HG02885 (cell line): ENCODE data around the gene PUM2.

ENCODE experiments used
- ATAC-seq: cut with Tn5 transposase; IDR thresholded peaks from one replicate; pipeline ENCODE4 v1.9.1; 2021; ENCODE audit warnings: mild to moderate bottlenecking; ENCODE audit not compliant: unreplicated experiment, poor library complexity

PUM2 gene

GRCh38 chr2:20346565-20347381 lies 3.9 kb downstream of the PUM2 start:
- ATAC-seq, result no peak

GRCh38 chr2:20343128-20343527 lies 7.5 kb downstream of the PUM2 start:
- peak; percentile 43 for ATAC-seq

GRCh38 chr2:20339012-20339411 lies 11.6 kb downstream of the PUM2 start:
- ATAC-seq, result no peak

GRCh38 chr2:20334605-20335203 lies 15.9 kb downstream of the PUM2 start:
- no peak for ATAC-seq

GRCh38 chr2:20333738-20334137 lies 16.9 kb downstream of the PUM2 start:
- ATAC-seq, result no peak

GRCh38 chr2:20330192-20330591 lies 20.5 kb downstream of the PUM2 start:
- no peak for ATAC-seq

GRCh38 chr2:20327370-20327769 lies 23.3 kb downstream of the PUM2 start:
- ATAC-seq, result no peak

GRCh38 chr2:20326163-20326780 lies 24.4 kb downstream of the PUM2 start:
- ATAC-seq, result peak; percentile 65

- ATAC-seq, result no peak
These were observed 27.9 kb downstream of the PUM2 start for GRCh38 chr2:20322527-20323300.

GRCh38 chr2:20317690-20318089 lies 33.0 kb downstream of the PUM2 start:
- no peak for ATAC-seq

GRCh38 chr2:20317197-20317596 lies 33.4 kb downstream of the PUM2 start:
- ATAC-seq, result no peak

GRCh38 chr2:20314562-20315501 lies 35.8 kb downstream of the PUM2 start:
- no peak for ATAC-seq

- no peak for ATAC-seq
These were observed 37.0 kb downstream of the PUM2 start for GRCh38 chr2:20313659-20314058.

- ATAC-seq, result no peak
These were observed 41.6 kb downstream of the PUM2 start for GRCh38 chr2:20309001-20309400.

GRCh38 chr2:20307311-20307710 lies 43.3 kb downstream of the PUM2 start:
- no peak for ATAC-seq

- ATAC-seq, result no peak
These were observed 46.2 kb downstream of the PUM2 start for GRCh38 chr2:20304411-20304810.

GRCh38 chr2:20303966-20304365 lies 46.7 kb downstream of the PUM2 start:
- no peak for ATAC-seq

GRCh38 chr2:20302019-20302418 lies 48.6 kb downstream of the PUM2 start:
- ATAC-seq, result no peak

- ATAC-seq, result no peak
These were observed 50.0 kb downstream of the PUM2 start for GRCh38 chr2:20300656-20301055.

GRCh38 chr2:20299113-20299512 lies 51.5 kb downstream of the PUM2 start:
- no peak for ATAC-seq
